Upper lobe of left lung (tissue), 4 donors: ENCODE measurements around the gene NFASC.

ENCODE experiments used
- EP300 ChIP-seq, 4 donors: sonication (generic); formaldehyde crosslinking; IDR thresholded peaks; one replicate each; pipeline ENCODE4 v1.5.1; 2017; ENCODE audit warnings: antibody characterized with exemption in 4 of 4, control low read depth in 2 of 4
- POLR2A ChIP-seq, 4 donors: fragments of 450-650 bp; IDR thresholded peaks; one replicate each; pipeline ENCODE4 v1.5.1; 2016 to 2017; ENCODE audit warnings: antibody characterized with exemption in 4 of 4, mild to moderate bottlenecking in 2 of 4

DNA sequence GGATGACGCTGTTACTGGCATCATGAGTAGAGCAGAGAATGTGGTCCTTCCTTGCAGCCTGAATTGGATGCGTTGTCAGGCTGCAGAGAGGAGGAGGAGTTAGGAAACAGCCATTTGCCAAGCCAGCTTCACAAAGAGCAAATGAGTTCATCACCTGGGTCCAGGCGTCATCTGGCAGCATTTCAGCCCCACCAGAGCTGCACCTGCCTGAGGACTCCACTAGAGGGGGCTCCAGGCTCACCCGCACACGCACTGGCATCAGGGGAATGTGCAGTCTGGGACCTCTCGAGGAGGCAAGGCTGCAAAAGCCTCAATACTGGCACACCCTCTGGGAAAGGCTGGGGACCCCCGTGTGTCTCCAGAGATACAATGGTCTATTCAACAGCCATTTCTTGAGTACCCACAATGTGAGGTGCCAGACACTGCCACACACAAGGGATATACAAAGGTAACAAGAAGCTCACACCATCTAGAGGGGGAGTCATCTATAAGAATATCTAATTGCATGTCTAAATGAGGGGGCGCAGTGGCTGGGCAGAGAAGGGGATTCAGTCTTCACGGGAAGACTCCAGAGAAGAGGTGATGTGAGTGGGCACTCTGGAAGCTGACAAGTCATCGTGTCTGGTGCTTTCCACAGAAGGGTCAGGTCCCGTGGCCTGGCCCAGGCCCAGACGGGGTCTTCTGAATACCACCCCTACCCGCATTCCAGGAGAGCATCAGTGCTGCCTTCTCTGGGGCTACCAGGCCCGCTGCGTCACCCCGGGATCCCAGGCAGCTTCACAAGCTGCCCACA is 118.8 kb downstream of the NFASC start:
- no peak for TF ChIP-seq POLR2A (IDR thresholded peaks at IDR 0.05)
- no peak for TF ChIP-seq EP300 (IDR thresholded peaks at IDR 0.05)
